GM23338 (cell line): ENCODE measurements around the gene SEMA5A.

ENCODE experiments used
- CREB1 ChIP-seq: fragments of 250-450 bp; sonication (Bioruptor Pico); IDR thresholded peaks from 2 replicates; pipeline ENCODE4 v1.5.0; 2020; ENCODE audit warnings: low read depth, mild to moderate bottlenecking, moderate library complexity
- CTCF ChIP-seq, 2 experiments: fragments of 200-600 bp in 1 of 2; sonication (generic) in 1 of 2; conservative IDR thresholded peaks; 2 replicates each; pipeline versions ENCODE4 v1.5.1 to v1.6.1; 2016 to 2017; ENCODE audit warnings: antibody characterized with exemption in 2 of 2, low read depth in 2 of 2, mild to moderate bottlenecking in 2 of 2, moderate library complexity in 1 of 2
- ETS1 ChIP-seq: IDR thresholded peaks from 2 replicates; pipeline ENCODE4 v1.6.1; 2016; ENCODE audit warnings: antibody characterized with exemption
- EZH2 ChIP-seq: fragments of 200-600 bp; sonication (generic); IDR thresholded peaks from one replicate; pipeline ENCODE4 v1.8.0; 2017; ENCODE audit warnings: antibody characterized with exemption, mild to moderate bottlenecking, low read depth; ENCODE audit not compliant: unreplicated experiment
- EZH2phosphoT487 ChIP-seq: fragments of 200-600 bp; sonication (generic); IDR thresholded peaks from one replicate; pipeline ENCODE4 v1.8.1; 2018; ENCODE audit warnings: antibody characterized with exemption; ENCODE audit not compliant: unreplicated experiment
- JUNB ChIP-seq: IDR thresholded peaks from one replicate; pipeline ENCODE4 v1.6.1; 2016; ENCODE audit warnings: antibody characterized with exemption; ENCODE audit not compliant: unreplicated experiment
- NANOG ChIP-seq: IDR thresholded peaks from 2 replicates; pipeline ENCODE4 v1.6.1; 2016; ENCODE audit warnings: antibody characterized with exemption, borderline replicate concordance
- POLR2AphosphoS5 ChIP-seq: IDR thresholded peaks from 2 replicates; pipeline ENCODE4 v1.6.1; 2016; ENCODE audit warnings: antibody characterized with exemption, low read depth
- REST ChIP-seq: IDR thresholded peaks from one replicate; pipeline ENCODE4 v1.6.1; 2018; ENCODE audit warnings: antibody characterized with exemption; ENCODE audit not compliant: unreplicated experiment
- ZNF114 ChIP-seq: fragments of 250-450 bp; sonication (Bioruptor Pico); IDR thresholded peaks from 2 replicates; pipeline ENCODE4 v1.5.0; 2020; ENCODE audit warnings: mild to moderate bottlenecking, moderate library complexity
- ZNF331 ChIP-seq: fragments of 250-450 bp; sonication (Bioruptor Pico); IDR thresholded peaks from 2 replicates; pipeline ENCODE4 v1.5.0; 2020; ENCODE audit warnings: low read depth, mild to moderate bottlenecking, moderate library complexity

- TF ChIP-seq CTCF (conservative IDR thresholded peaks at IDR 0.05; ENCODE audit: low read depth in 2 of 2) = no peak
- TF ChIP-seq POLR2AphosphoS5 = no peak
- no peak for TF ChIP-seq REST
- no peak for TF ChIP-seq EZH2
- no peak for TF ChIP-seq NANOG
- TF ChIP-seq EZH2phosphoT487 = no peak
- TF ChIP-seq CREB1 (CRISPR knock-in tag) = no peak
- TF ChIP-seq ZNF331 (CRISPR knock-in tag) = no peak
- TF ChIP-seq ETS1 = no peak
- TF ChIP-seq JUNB = no peak
- no peak for TF ChIP-seq ZNF114 (CRISPR knock-in tag)
Measured at GRCh38 chr5:9499498-9499876, 46.4 kb downstream of the SEMA5A start.
